WI38 (cell line): Measurements from ENCODE around the gene NOL9.
"Not testable (repeated sequence)": the region's sequence is repeated elsewhere in the genome, so short reads cannot be mapped to it uniquely, and the experiment has no call there.

Experiments used
- H3K4me3 ChIP-seq: 2 replicates; pipeline ENCODE4 v1.5.1; 2011; ENCODE audit warnings: low read depth, mild to moderate bottlenecking, control low read depth, low read length
- TF ChIP-seq, protein P1 (sequence below): IDR thresholded peaks from 2 replicates; pipeline ENCODE4 v1.5.1; 2012; ENCODE audit warnings: low read depth, mild to moderate bottlenecking, control low read depth, low read length

Gene NOL9

DNA sequence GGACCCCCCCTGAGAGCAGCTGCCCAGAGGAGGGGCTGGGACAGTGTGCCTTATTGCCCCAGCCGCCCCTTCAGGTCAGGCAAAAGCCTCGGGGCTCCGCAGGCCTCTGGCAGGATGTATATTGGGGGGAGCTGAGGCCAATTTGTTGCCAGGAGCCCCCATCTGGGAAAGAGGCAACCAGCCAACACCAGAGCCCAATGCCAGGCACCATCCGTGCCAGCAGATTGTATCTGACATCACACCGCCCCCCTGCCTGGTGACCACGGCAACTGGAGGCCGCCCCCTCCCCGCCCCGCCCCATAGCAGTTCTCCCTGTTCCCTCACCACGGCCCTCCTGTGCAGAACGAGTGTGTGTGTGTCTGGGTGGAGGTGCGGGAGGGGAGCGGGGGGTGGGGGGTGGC, 59.3 kb downstream of the NOL9 start:
- TF ChIP-seq, protein P1, sequence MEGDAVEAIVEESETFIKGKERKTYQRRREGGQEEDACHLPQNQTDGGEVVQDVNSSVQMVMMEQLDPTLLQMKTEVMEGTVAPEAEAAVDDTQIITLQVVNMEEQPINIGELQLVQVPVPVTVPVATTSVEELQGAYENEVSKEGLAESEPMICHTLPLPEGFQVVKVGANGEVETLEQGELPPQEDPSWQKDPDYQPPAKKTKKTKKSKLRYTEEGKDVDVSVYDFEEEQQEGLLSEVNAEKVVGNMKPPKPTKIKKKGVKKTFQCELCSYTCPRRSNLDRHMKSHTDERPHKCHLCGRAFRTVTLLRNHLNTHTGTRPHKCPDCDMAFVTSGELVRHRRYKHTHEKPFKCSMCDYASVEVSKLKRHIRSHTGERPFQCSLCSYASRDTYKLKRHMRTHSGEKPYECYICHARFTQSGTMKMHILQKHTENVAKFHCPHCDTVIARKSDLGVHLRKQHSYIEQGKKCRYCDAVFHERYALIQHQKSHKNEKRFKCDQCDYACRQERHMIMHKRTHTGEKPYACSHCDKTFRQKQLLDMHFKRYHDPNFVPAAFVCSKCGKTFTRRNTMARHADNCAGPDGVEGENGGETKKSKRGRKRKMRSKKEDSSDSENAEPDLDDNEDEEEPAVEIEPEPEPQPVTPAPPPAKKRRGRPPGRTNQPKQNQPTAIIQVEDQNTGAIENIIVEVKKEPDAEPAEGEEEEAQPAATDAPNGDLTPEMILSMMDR: no peak
- H3K4me3 ChIP-seq: no peak overlapping the region

DNA sequence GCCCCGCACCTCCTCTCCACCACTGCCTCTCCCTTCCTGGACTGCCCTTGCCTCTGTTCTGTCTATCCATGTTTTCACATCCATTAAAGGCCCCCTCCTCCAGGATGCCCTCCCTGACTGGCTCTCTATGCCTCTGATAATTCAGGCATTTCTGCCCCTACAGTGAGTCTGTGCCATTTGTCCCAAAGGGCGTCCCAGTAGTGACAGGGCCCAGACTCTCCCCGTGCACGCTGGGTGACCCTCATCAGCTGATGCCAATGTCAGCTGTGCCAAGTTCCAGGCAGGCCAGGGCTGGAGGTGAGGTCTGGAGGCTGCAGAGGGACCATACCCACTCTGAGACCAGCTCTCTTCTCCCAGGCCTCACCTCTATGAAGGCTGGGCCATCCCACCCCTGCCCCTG, 59.7 kb downstream of the NOL9 start:
- no peak overlapping the region for H3K4me3 ChIP-seq
- TF ChIP-seq, protein P1: no peak

GRCh38 chr1:6493834-6494223, 60.5 kb downstream of the NOL9 start:
- H3K4me3 ChIP-seq: not testable (repeated sequence)

DNA sequence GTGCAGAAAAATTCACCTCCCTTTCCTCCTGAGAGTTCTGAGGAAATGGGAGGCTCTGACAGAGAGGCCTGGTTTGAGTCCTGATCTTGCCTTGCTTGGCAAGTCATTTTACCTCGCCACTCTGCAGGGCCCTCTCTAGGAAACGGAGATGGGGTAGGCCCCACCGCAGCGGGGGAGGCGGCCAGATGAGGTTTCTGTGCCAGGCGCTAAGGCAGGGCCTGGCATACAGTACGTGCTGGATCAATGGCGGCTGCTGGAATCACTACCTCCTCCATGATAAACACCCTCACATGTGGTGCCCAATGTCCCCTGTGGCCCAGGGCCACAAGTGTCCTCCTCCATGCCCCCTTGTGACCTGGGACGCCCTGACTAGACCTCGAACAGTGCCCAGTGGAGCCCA, 62.3 kb downstream of the NOL9 start:
- no peak overlapping the region for H3K4me3 ChIP-seq

DNA sequence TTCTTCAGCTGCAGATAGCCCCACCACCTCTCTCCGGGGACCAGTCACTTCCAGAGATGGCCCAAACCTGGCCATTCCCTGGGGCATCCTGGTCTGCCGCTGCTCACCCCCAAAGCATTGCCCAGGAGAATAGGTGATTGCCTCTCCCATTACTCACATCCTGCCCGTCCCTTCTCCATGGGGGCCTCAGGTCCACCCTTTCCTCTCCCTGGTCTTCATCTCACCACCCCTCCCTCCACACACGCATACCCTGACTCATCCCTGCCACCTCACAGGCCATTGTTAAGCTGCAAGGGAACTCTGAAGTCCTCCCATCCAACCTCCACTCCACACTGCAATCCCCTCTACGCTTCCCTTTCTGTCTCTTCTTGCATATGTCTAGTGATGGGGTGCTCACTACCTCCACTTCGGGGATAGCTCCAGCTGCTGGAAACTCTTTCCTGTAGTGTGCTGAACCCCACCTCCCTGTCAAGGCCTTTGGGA, 62.8 kb downstream of the NOL9 start, which contains the start of gene PLEKHG5:
TSS of gene PLEKHG5 (minus strand) at position 188 of the 483 bp plus-strand sequence. CDS start 14,096 bp downstream, outside the sequence.
- TF ChIP-seq, protein P1: no peak
- peak within 1 kb of the TSS; percentile 66 for H3K4me3 ChIP-seq

More for the DNA sequence above, 62.3 kb downstream of the NOL9 start:
- TF ChIP-seq, protein P1: no peak

GRCh38 chr1:6491081-6491449, 63.2 kb downstream of the NOL9 start:
- TF ChIP-seq, protein P1: no peak
- H3K4me3 ChIP-seq: peak overlapping the region; percentile 66

GRCh38 chr1:6490181-6491080, 63.9 kb downstream of the NOL9 start:
- H3K4me3 ChIP-seq: peak overlapping the region; percentile 66
- TF ChIP-seq, protein P1: no peak
